PC-3 (cell line): Measurements from ENCODE around the gene DRD2.

ENCODE experiments used
- EZH2 ChIP-seq: fragments of 300-600 bp; sonication (generic); IDR thresholded peaks from one replicate; pipeline ENCODE4 v1.6.1; 2017; ENCODE audit warnings: antibody characterized with exemption, mild to moderate bottlenecking, low read length; ENCODE audit not compliant: unreplicated experiment
- TF ChIP-seq, protein P1 (sequence below): fragments of 300-600 bp; sonication (generic); conservative IDR thresholded peaks from 2 replicates; pipeline ENCODE4 v1.5.1; 2017; ENCODE audit warnings: antibody characterized with exemption, low read depth, mild to moderate bottlenecking, low read length

DNA sequence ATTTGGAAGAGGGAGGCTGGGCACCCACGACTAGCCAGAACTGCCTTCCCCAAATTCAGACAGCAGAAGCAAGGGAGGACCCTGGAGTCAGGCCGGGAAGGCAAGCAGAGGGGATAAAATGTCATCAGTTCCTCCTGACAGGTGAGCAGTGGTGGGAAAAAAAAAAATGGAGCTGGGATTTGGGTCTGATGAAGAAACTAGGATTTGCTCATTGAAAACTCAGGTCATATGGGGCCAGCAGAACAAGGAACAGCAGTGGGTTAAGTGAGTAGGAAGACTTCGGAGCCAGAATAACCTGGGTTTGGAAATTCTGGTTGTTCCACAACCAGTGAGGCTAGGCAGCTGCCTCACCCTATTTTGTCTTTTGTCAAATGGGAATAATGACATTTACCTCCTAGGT, 28.9 kb upstream of the DRD2 start:
- TF ChIP-seq EZH2 = no peak
- TF ChIP-seq, protein P1, sequence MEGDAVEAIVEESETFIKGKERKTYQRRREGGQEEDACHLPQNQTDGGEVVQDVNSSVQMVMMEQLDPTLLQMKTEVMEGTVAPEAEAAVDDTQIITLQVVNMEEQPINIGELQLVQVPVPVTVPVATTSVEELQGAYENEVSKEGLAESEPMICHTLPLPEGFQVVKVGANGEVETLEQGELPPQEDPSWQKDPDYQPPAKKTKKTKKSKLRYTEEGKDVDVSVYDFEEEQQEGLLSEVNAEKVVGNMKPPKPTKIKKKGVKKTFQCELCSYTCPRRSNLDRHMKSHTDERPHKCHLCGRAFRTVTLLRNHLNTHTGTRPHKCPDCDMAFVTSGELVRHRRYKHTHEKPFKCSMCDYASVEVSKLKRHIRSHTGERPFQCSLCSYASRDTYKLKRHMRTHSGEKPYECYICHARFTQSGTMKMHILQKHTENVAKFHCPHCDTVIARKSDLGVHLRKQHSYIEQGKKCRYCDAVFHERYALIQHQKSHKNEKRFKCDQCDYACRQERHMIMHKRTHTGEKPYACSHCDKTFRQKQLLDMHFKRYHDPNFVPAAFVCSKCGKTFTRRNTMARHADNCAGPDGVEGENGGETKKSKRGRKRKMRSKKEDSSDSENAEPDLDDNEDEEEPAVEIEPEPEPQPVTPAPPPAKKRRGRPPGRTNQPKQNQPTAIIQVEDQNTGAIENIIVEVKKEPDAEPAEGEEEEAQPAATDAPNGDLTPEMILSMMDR = no peak
